Endothelial cell (in vitro differentiated cells): ENCODE data around the gene ITPRID2. TPM values are rescaled to one million over a fixed set of nuclear protein-coding genes. Genes with fewer than 3 reads are reported as not detected.
A peak's percentile ranks its signal among the peaks of the same experiment; 100 is the strongest.

ENCODE experiments used
- DNase-seq: peaks from one replicate; pipeline ENCODE4 v3.0.0; 2021; ENCODE audit warnings: low spot score
- H3K27ac Mint-ChIP-seq: one replicate; pipeline ENCODE4 v1.8.0; 2021; ENCODE audit warnings: mixed read lengths, inconsistent platforms; ENCODE audit not compliant: unreplicated experiment
- H3K27me3 Mint-ChIP-seq: one replicate; pipeline ENCODE4 v1.8.0; 2021; ENCODE audit warnings: mild to moderate bottlenecking, moderate library complexity, mixed read lengths, inconsistent platforms; ENCODE audit not compliant: unreplicated experiment
- H3K36me3 Mint-ChIP-seq: one replicate; pipeline ENCODE4 v1.8.0; 2021; ENCODE audit warnings: mild to moderate bottlenecking, low read depth, mixed read lengths, inconsistent platforms; ENCODE audit not compliant: unreplicated experiment
- H3K4me1 Mint-ChIP-seq: one replicate; pipeline ENCODE4 v1.8.0; 2021; ENCODE audit warnings: mild to moderate bottlenecking, mixed read lengths, inconsistent platforms; ENCODE audit not compliant: unreplicated experiment
- H3K4me3 Mint-ChIP-seq: one replicate; pipeline ENCODE4 v1.8.0; 2021; ENCODE audit warnings: mild to moderate bottlenecking, mixed read lengths, inconsistent platforms; ENCODE audit not compliant: unreplicated experiment
- H3K9me3 Mint-ChIP-seq: one replicate; pipeline ENCODE4 v1.8.0; 2021; ENCODE audit warnings: mixed read lengths, inconsistent platforms; ENCODE audit not compliant: unreplicated experiment
- total RNA-seq: library from RNA; stranded (reverse); fragmentation: NEBNext Ultra II Directional; extraction: Animal tissue kit (Norgen Biotek cat#: 25700); gene quantifications from one replicate; pipeline ENCODE4 v1.2.1, GENCODE V29; 2021; ENCODE audit not compliant: unreplicated experiment
- TF ChIP-seq, protein P1 (sequence below): fragments of 200-600 bp; sonication (generic); IDR thresholded peaks from one replicate; pipeline ENCODE4 v1.5.0; 2021; ENCODE audit warnings: antibody characterized with exemption; ENCODE audit not compliant: unreplicated experiment

The ITPRID2 gene
- total RNA-seq, 1 donor from 2014 or later, result 76.6 TPM

DNA sequence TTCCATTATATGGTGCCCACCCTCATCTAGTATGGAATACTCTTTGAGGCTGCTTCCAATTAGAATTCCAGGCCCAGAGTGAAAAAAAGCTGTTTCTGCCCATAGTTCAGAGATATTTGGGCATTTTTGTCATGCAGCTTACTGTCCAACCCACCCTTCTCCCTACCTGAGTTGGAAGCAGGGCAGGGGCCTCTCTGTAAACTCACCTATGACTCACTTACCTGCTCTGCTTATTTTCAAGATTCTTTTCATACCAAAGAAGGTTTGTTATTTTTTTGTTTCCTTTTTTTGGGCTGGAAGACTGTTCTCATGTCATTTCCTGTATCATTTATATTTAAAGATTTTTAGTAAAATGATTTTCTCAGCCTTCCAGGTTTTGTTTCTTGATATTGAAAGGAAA lies 55.7 kb downstream of the ITPRID2 start:
- TF ChIP-seq, protein P1, sequence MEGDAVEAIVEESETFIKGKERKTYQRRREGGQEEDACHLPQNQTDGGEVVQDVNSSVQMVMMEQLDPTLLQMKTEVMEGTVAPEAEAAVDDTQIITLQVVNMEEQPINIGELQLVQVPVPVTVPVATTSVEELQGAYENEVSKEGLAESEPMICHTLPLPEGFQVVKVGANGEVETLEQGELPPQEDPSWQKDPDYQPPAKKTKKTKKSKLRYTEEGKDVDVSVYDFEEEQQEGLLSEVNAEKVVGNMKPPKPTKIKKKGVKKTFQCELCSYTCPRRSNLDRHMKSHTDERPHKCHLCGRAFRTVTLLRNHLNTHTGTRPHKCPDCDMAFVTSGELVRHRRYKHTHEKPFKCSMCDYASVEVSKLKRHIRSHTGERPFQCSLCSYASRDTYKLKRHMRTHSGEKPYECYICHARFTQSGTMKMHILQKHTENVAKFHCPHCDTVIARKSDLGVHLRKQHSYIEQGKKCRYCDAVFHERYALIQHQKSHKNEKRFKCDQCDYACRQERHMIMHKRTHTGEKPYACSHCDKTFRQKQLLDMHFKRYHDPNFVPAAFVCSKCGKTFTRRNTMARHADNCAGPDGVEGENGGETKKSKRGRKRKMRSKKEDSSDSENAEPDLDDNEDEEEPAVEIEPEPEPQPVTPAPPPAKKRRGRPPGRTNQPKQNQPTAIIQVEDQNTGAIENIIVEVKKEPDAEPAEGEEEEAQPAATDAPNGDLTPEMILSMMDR, result no peak
- no peak for DNase-seq
- Mint-ChIP-seq H3K4me1 (peaks cover 12% of the 10 kb centered on the region), H3K27me3 (peaks cover 3% of the 10 kb centered on the region), H3K4me3 (no peak overlapping the region), H3K27ac (no peak overlapping the region), H3K36me3 (no peaks in the 10 kb centered on the region), H3K9me3 (no peaks in the 10 kb centered on the region)

DNA sequence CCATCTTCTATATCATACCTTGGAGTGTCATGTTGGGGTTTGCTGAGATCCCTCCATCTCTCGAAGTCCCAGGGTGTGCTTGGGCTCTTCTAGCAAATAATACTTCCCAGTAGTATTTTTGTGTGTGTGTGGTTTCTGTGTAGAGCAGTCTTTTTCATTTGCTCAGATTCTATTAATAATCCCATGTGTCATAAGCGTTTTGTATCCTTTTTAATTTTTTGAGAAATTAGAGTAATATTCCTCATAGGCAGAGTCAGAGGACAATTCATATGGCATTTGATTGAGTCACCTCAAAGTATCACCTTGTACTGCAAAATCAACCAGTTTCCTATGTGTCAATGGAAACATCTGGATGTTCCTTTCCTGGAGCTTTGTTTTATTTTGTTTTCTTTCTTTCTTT lies 56.7 kb downstream of the ITPRID2 start:
- H3K4me1 Mint-ChIP-seq, result peaks cover 7% of the 10 kb centered on the region
- no peak for DNase-seq
- H3K4me3 Mint-ChIP-seq, result no peak overlapping the region
- H3K9me3 Mint-ChIP-seq, result no peaks in the 10 kb centered on the region
- TF ChIP-seq, protein P1, result no peak
- H3K27me3 Mint-ChIP-seq, result peaks cover 3% of the 10 kb centered on the region
- H3K27ac Mint-ChIP-seq, result no peak overlapping the region
- H3K36me3 Mint-ChIP-seq, result no peaks in the 10 kb centered on the region

DNA sequence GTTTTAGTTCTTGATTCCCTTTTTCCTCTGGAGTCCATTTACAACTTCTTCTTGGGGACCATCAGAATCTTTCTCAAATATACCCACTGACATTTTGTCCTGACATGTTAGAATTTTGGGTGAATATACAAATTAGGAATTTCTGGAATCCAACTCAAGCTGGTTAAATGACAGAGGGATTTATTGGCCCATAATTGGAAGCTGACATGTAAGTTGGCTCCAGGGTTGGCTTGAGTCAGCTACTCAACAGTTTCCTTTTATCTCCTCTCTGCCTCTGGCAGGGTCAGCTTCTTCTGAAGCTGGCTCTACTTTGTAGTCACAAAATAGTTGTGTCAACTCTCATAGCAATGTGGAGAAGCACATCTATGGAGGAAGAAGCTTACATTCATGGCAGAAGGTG lies 57.5 kb downstream of the ITPRID2 start:
- Mint-ChIP-seq H3K27me3 (peaks cover 3% of the 10 kb centered on the region), H3K9me3 (no peaks in the 10 kb centered on the region), H3K36me3 (no peaks in the 10 kb centered on the region), H3K27ac (no peak overlapping the region), H3K4me1 (peaks cover 10% of the 10 kb centered on the region), H3K4me3 (no peak overlapping the region)
- TF ChIP-seq, protein P1, result no peak
- DNase-seq, result no peak

DNA sequence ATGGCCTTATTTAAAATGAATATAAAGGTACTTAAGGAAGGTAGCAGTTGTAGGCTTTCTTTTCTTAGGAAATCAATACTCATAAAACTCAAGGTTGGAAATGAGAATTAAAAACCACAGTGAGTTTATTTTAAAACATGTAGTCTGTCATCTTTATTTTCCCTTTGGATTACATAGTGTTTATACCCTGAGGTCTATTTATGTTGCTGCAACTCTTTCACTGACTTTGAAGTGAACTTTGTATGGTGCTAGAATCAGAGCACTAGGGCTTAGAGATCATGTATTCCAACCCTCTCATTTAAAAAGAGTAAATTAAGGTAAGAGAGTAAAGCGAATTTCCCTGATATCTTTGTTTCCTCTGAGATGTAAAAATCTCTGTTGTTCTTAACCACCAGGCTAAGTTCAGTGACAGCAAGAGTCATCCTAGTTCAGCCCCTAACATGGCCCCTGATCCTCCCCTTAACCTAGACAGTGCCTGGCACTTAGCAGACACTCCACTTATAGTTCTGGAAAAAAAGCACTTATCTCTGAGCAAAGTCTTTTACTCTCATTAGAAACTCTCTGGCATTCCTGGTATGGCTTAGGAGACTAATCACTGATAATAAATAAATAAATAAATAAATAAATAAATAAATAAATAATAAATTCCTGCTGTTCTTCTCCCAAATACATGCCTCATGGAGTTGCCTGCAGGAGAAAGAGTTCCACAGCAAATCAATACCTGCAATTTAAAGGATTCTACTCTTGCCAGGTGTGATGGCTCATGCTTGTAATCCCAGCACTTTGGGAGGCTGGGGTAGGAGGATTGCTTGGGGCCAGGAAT lies 61.1 kb downstream of the ITPRID2 start:
- H3K27ac Mint-ChIP-seq, result no peak overlapping the region
- no peak for DNase-seq
- H3K9me3 Mint-ChIP-seq, result no peaks in the 10 kb centered on the region
- H3K4me3 Mint-ChIP-seq, result no peak overlapping the region
- H3K36me3 Mint-ChIP-seq, result no peaks in the 10 kb centered on the region
- TF ChIP-seq, protein P1, result no peak
- peaks cover 8% of the 10 kb centered on the region for H3K4me1 Mint-ChIP-seq
- H3K27me3 Mint-ChIP-seq, result peaks cover 5% of the 10 kb centered on the region

DNA sequence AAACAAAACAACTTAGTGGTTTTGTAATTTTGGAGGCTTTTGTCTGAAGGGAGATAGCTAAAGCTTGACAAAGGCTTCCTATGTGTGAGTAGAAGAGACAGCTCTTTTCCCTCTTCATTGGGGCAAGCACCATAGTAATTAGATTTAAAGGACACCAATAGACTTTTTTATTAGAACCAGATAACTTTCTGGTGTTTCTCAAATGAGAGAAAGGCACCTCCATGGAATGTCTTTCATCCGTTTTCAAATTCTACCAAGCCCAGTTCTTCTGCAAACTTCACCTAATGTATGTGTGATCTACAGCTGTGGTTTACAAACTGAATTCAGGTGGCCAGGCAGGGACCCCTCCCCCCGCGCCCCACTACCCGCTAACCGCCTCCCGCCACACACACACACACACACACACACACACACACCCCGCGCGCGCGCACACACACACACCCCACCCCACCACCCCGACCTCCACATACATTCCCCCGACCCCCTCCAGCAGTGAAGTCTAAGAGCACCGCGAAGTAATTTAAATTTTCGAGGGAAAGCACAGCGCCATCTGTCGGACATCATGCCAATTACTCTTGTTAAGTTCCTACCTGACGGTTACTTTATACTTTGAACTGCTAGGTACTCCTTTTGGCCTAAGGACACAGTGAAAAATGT lies 62.5 kb downstream of the ITPRID2 start:
- Mint-ChIP-seq H3K9me3 (no peaks in the 10 kb centered on the region), H3K4me3 (peak overlapping the region; percentile 93)

More for the DNA sequence above, 62.5 kb downstream of the ITPRID2 start:
- Mint-ChIP-seq H3K27me3 (peaks cover 2% of the 10 kb centered on the region), H3K36me3 (no peaks in the 10 kb centered on the region), H3K4me1 (peaks cover 8% of the 10 kb centered on the region), H3K27ac (no peak overlapping the region)
- peak; percentile 58 for DNase-seq
- TF ChIP-seq, protein P1, result peak; percentile 71
